PFSK-1 (cell line): Measurements from ENCODE around the gene CCDC124.

Experiments used
- FOXP2 ChIP-seq: optimal IDR thresholded peaks from 2 replicates; pipeline ENCODE3; 2011; ENCODE audit warnings: borderline replicate concordance, control low read depth, inconsistent platforms; ENCODE audit not compliant: insufficient read depth; ENCODE audit errors: extremely low read length, extremely low read depth
- POLR2AphosphoS5 ChIP-seq: IDR thresholded peaks from 2 replicates; pipeline ENCODE4 v1.6.1; 2012; ENCODE audit warnings: low read depth, mild to moderate bottlenecking, control low read depth, low read length, moderate library complexity
- SIN3A ChIP-seq: IDR thresholded peaks from 2 replicates; pipeline ENCODE4 v1.6.1; 2012; ENCODE audit warnings: mild to moderate bottlenecking, low read length, moderate library complexity, borderline replicate concordance; ENCODE audit not compliant: insufficient read depth
- TAF1 ChIP-seq: IDR thresholded peaks from 2 replicates; pipeline ENCODE4 v1.6.1; 2012; ENCODE audit warnings: low read length, control low read depth, borderline replicate concordance; ENCODE audit not compliant: insufficient read depth
- TF ChIP-seq, protein P1 (sequence below), 2 experiments: IDR thresholded peaks; 2 replicates each; pipeline versions ENCODE4 v1.6.1 to v1.8.0; 2011 to 2012; ENCODE audit warnings: low read depth in 2 of 2, low read length in 2 of 2, control low read depth in 1 of 2, inconsistent platforms in 1 of 2, mild to moderate bottlenecking in 1 of 2, moderate library complexity in 1 of 2; ENCODE audit not compliant: insufficient read depth in 1 of 2

The CCDC124 gene

GRCh38 chr19:17972230-17972629 lies 39.4 kb downstream of the CCDC124 start:
- TF ChIP-seq, protein P1, sequence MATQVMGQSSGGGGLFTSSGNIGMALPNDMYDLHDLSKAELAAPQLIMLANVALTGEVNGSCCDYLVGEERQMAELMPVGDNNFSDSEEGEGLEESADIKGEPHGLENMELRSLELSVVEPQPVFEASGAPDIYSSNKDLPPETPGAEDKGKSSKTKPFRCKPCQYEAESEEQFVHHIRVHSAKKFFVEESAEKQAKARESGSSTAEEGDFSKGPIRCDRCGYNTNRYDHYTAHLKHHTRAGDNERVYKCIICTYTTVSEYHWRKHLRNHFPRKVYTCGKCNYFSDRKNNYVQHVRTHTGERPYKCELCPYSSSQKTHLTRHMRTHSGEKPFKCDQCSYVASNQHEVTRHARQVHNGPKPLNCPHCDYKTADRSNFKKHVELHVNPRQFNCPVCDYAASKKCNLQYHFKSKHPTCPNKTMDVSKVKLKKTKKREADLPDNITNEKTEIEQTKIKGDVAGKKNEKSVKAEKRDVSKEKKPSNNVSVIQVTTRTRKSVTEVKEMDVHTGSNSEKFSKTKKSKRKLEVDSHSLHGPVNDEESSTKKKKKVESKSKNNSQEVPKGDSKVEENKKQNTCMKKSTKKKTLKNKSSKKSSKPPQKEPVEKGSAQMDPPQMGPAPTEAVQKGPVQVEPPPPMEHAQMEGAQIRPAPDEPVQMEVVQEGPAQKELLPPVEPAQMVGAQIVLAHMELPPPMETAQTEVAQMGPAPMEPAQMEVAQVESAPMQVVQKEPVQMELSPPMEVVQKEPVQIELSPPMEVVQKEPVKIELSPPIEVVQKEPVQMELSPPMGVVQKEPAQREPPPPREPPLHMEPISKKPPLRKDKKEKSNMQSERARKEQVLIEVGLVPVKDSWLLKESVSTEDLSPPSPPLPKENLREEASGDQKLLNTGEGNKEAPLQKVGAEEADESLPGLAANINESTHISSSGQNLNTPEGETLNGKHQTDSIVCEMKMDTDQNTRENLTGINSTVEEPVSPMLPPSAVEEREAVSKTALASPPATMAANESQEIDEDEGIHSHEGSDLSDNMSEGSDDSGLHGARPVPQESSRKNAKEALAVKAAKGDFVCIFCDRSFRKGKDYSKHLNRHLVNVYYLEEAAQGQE (IDR thresholded peaks at IDR 0.05; ENCODE audit: insufficient read depth in 1 of 2, low read depth in 2 of 2, low read length in 2 of 2), result no peak
- TF ChIP-seq FOXP2 (no peak), SIN3A (no peak)

DNA sequence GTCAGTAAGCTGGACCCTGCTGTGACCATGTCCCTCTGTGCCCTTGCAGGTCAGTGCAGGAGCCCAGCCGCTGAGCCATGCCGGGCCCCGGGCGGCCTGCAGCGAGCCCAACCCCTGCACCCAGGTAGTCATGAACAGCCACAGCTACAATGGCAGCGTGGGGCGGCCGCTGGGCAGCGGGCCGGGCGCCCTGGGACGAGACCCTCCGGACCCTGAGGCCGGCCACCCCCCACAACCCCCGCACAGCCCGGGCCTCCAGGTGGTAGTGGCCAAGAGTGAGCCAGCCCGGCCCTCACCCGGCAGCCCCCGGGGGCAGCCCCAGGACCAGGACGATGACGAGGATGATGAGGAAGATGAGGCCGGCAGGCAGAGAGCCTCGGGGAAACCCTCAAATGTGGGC lies 40.9 kb downstream of the CCDC124 start:
- TF ChIP-seq SIN3A (no peak), FOXP2 (no peak), POLR2AphosphoS5 (no peak), TAF1 (no peak)
- TF ChIP-seq, protein P1 (IDR thresholded peaks at IDR 0.05; ENCODE audit: insufficient read depth in 1 of 2, low read depth in 2 of 2, low read length in 2 of 2), result no peak

DNA sequence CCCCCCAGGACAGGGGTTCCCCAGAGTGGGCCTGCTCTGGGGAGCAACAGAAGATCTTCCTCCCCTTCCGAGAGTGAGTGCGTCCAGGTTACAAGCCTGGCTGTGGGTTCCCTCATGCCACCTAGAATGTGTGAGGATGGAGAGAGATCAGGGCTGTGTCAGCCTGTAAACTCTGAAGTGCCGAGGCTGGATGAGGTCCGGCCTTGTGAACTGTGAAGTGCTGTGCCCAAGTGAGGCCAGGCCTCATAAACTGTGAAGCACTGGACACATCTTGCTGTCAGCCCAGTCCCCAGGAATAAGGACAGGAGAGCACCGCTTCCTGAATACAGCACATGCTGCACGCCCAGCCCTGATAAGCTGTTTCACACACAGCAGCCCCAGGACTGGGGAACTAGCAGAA lies 41.7 kb downstream of the CCDC124 start:
- TF ChIP-seq TAF1, result no peak
- TF ChIP-seq POLR2AphosphoS5, result no peak
- TF ChIP-seq, protein P1 (IDR thresholded peaks at IDR 0.05; ENCODE audit: insufficient read depth in 1 of 2, low read depth in 2 of 2, low read length in 2 of 2), result no peak
- TF ChIP-seq SIN3A, result no peak
- TF ChIP-seq FOXP2, result no peak

DNA sequence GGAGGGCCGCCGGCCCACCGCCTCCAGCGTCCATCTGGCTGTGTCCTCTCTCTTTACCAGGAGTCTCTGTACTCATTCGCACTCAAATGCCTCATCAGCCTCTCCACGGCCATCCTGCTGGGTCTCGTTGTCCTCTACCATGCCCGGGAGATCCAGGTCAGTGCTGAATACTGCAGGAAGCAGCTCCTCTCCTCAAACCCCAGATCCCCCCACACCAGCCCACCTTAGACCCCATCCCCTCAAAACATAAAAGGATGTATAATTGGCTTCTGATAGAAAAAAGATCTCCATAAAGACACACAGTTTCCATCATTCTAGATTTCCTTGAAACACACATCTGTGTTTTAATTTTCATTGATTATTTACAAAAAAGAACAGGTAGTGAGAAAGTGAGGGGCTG lies 42.2 kb downstream of the CCDC124 start:
- TF ChIP-seq TAF1 (no peak), POLR2AphosphoS5 (no peak), FOXP2 (no peak), SIN3A (no peak)
- TF ChIP-seq, protein P1 (IDR thresholded peaks at IDR 0.05; ENCODE audit: insufficient read depth in 1 of 2, low read depth in 2 of 2, low read length in 2 of 2), result no peak

GRCh38 chr19:17977021-17977420 lies 44.2 kb downstream of the CCDC124 start:
- TF ChIP-seq POLR2AphosphoS5, result no peak
- no peak for TF ChIP-seq FOXP2
- TF ChIP-seq, protein P1 (IDR thresholded peaks at IDR 0.05; ENCODE audit: insufficient read depth in 1 of 2, low read depth in 2 of 2, low read length in 2 of 2), result no peak
